Parathyroid adenoma (tissue), 2 donors: Measurements from ENCODE around the gene STARD13.

ENCODE experiments used
- H2AFZ ChIP-seq: fragments of 300-600 bp; sonication (generic); one replicate; pipeline ENCODE4 v1.7.0; 2017; ENCODE audit warnings: antibody characterized with exemption, mild to moderate bottlenecking
- H3K27ac ChIP-seq: fragments of 300-600 bp; sonication (generic); one replicate; pipeline ENCODE4 v1.7.0; 2017
- H3K27me3 ChIP-seq: fragments of 300-600 bp; sonication (generic); one replicate; pipeline ENCODE4 v1.7.0; 2017; ENCODE audit warnings: low read length; ENCODE audit not compliant: control insufficient read depth, insufficient read depth
- H3K36me3 ChIP-seq: fragments of 300-600 bp; sonication (generic); one replicate; pipeline ENCODE4 v1.7.0; 2017; ENCODE audit warnings: low read length; ENCODE audit not compliant: control insufficient read depth, insufficient read depth
- H3K4me1 ChIP-seq: fragments of 300-600 bp; sonication (generic); one replicate; pipeline ENCODE4 v1.7.0; 2017; ENCODE audit warnings: control low read depth
- H3K4me2 ChIP-seq: fragments of 300-600 bp; sonication (generic); one replicate; pipeline ENCODE4 v1.7.0; 2017; ENCODE audit warnings: low read length
- H3K4me3 ChIP-seq: fragments of 300-600 bp; sonication (generic); one replicate; pipeline ENCODE4 v1.7.0; 2017; ENCODE audit warnings: low read depth, low read length
- H3K79me2 ChIP-seq: fragments of 300-600 bp; sonication (generic); one replicate; pipeline ENCODE4 v1.7.0; 2017; ENCODE audit warnings: control low read depth
- H3K9ac ChIP-seq: fragments of 300-600 bp; sonication (generic); one replicate; pipeline ENCODE4 v1.7.0; 2017; ENCODE audit warnings: mild to moderate bottlenecking
- H3K9me3 ChIP-seq: fragments of 300-600 bp; sonication (generic); one replicate; pipeline ENCODE4 v1.7.0; 2017; ENCODE audit warnings: low read length; ENCODE audit not compliant: control insufficient read depth
- CTCF ChIP-seq: fragments of 300-600 bp; sonication (generic); IDR thresholded peaks from one replicate; pipeline ENCODE4 v1.7.0; 2017; ENCODE audit warnings: antibody characterized with exemption, mild to moderate bottlenecking
- donor health status: primary hyperparathyroidism.

The STARD13 gene

GRCh38 chr13:33115274-33115673 is 170.3 kb downstream of the STARD13 start:
- H3K36me3 ChIP-seq = no peaks in the 10 kb centered on the region
- H3K79me2 ChIP-seq = no peaks in the 10 kb centered on the region
- no peak overlapping the region for H2AFZ ChIP-seq
- no peak overlapping the region for H3K27ac ChIP-seq
- no peak overlapping the region for H3K4me3 ChIP-seq
- H3K9me3 ChIP-seq = no peaks in the 10 kb centered on the region
- H3K4me2 ChIP-seq = no peak overlapping the region
- H3K9ac ChIP-seq = no peak overlapping the region
- TF ChIP-seq CTCF = no peak
- H3K4me1 ChIP-seq = peaks cover 2% of the 10 kb centered on the region
- H3K27me3 ChIP-seq = no peaks in the 10 kb centered on the region

GRCh38 chr13:33114146-33114545 is 171.4 kb downstream of the STARD13 start:
- Histone ChIP-seq H3K36me3 (no peaks in the 10 kb centered on the region), H3K79me2 (no peaks in the 10 kb centered on the region), H3K9me3 (no peaks in the 10 kb centered on the region), H3K27me3 (no peaks in the 10 kb centered on the region), H3K27ac (no peak overlapping the region), H2AFZ (no peak overlapping the region), H3K4me1 (peaks cover 2% of the 10 kb centered on the region), H3K4me2 (no peak overlapping the region), H3K4me3 (no peak overlapping the region), H3K9ac (no peak overlapping the region)
- TF ChIP-seq CTCF = no peak

- Histone ChIP-seq H3K79me2 (no peaks in the 10 kb centered on the region), H3K27ac (no peak overlapping the region), H3K4me2 (no peak overlapping the region), H3K9me3 (no peaks in the 10 kb centered on the region), H3K36me3 (no peaks in the 10 kb centered on the region), H3K27me3 (no peaks in the 10 kb centered on the region), H2AFZ (no peak overlapping the region), H3K4me1 (peaks cover 2% of the 10 kb centered on the region), H3K4me3 (no peak overlapping the region), H3K9ac (no peak overlapping the region)
- no peak for TF ChIP-seq CTCF
Observed at GRCh38 chr13:33112766-33113165, 172.8 kb downstream of the STARD13 start.

GRCh38 chr13:33111414-33112110 is 174.0 kb downstream of the STARD13 start:
- Histone ChIP-seq H2AFZ (no peak overlapping the region), H3K27me3 (no peaks in the 10 kb centered on the region), H3K79me2 (no peaks in the 10 kb centered on the region), H3K9ac (no peak overlapping the region), H3K27ac (no peak overlapping the region), H3K4me3 (no peak overlapping the region), H3K36me3 (no peaks in the 10 kb centered on the region), H3K4me1 (peaks cover 2% of the 10 kb centered on the region), H3K4me2 (no peak overlapping the region), H3K9me3 (no peaks in the 10 kb centered on the region)
- TF ChIP-seq CTCF = no peak

GRCh38 chr13:33110713-33111413 is 174.7 kb downstream of the STARD13 start:
- Histone ChIP-seq H3K36me3 (no peaks in the 10 kb centered on the region), H3K4me2 (no peak overlapping the region), H3K27me3 (no peaks in the 10 kb centered on the region), H3K4me3 (no peak overlapping the region), H3K9me3 (no peaks in the 10 kb centered on the region), H3K27ac (peak overlapping the region; percentile 4), H2AFZ (no peak overlapping the region), H3K9ac (no peak overlapping the region), H3K79me2 (no peaks in the 10 kb centered on the region), H3K4me1 (peaks cover 2% of the 10 kb centered on the region)
- TF ChIP-seq CTCF = no peak
